Activated naive CD8-positive, alpha-beta T cell treated with anti-CD3 and anti-CD28 coated beads, Interleukin-2, amount 10 ng/mL, durations not matched to agents 7 days and 5 days (primary cell): Measurements from ENCODE around the gene HNF4A. TPM values are rescaled to one million over a fixed set of nuclear protein-coding genes. Genes with fewer than 3 reads are reported as not detected.

Experiments used
- ATAC-seq: fragments of 150-1000 bp; cut with Tn5 transposase; one replicate; pipeline ENCODE4 v1.10.0; 2021; ENCODE audit warnings: low read depth, moderate library complexity
- POLR2A ChIA-PET: fragments of 350-600 bp; sonication (Branson Sonifier 250); formaldehyde crosslinking; loops from one replicate; lab custom pipeline; 2021; ENCODE audit warnings: antibody characterized with exemption; lab: Charles Lee
- DNase-seq: peaks from one replicate; pipeline ENCODE4 v3.0.0; 2021
- H3K27ac Mint-ChIP-seq: one replicate; pipeline ENCODE4 v1.8.0; 2022; ENCODE audit warnings: mild to moderate bottlenecking, mixed read lengths
- H3K27me3 Mint-ChIP-seq: one replicate; pipeline ENCODE4 v1.8.0; 2022; ENCODE audit warnings: mild to moderate bottlenecking, moderate library complexity, mixed read lengths
- H3K36me3 Mint-ChIP-seq: one replicate; pipeline ENCODE4 v1.8.0; 2021; ENCODE audit warnings: mild to moderate bottlenecking, mixed read lengths
- H3K4me1 Mint-ChIP-seq: one replicate; pipeline ENCODE4 v1.8.0; 2021; ENCODE audit warnings: mixed read lengths
- H3K4me3 Mint-ChIP-seq: one replicate; pipeline ENCODE4 v1.8.0; 2022; ENCODE audit warnings: mild to moderate bottlenecking, moderate library complexity, mixed read lengths
- H3K9me3 Mint-ChIP-seq: one replicate; pipeline ENCODE4 v1.8.0; 2021; ENCODE audit warnings: mixed read lengths
- total RNA-seq, 2 experiments: library from RNA; stranded (reverse); gene quantifications; one replicate each; pipeline ENCODE4 v1.2.3, GENCODE V29; 2021

The HNF4A gene
- total RNA-seq, 2 experiments from 2014 or later: not detected

DNA sequence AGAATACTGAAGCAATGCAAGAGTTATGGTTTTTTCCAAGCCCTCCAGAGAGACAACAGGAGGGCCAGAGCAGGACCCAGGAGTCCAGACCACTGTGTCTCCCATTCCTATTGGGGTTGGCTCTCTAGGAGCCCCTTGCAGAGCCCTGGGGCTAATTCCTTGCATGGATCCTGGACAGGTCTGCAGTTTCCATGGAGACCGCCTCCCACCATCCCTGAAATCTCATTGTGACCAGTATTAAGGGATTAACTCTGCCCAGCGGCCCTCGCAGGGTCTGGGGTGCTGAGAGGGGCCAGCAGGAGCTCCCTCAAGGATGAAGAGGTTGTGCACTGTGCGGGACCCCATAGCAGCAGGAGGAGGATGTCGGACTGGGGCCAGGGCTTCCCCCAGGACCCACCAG is 34.8 kb downstream of the HNF4A start:
- Mint-ChIP-seq H3K4me3 (no peak overlapping the region), H3K36me3 (no peaks in the 10 kb centered on the region), H3K27ac (no peak overlapping the region), H3K9me3 (no peaks in the 10 kb centered on the region), H3K27me3 (peaks cover 8% of the 10 kb centered on the region), H3K4me1 (peaks cover 5% of the 10 kb centered on the region)
- DNase-seq: no peak
- ATAC-seq: no peak
- POLR2A ChIA-PET: no interaction called here

- DNase-seq: no peak
- Mint-ChIP-seq H3K36me3 (no peaks in the 10 kb centered on the region), H3K4me3 (no peak overlapping the region), H3K9me3 (no peaks in the 10 kb centered on the region), H3K27me3 (peaks cover 8% of the 10 kb centered on the region), H3K27ac (no peak overlapping the region), H3K4me1 (peaks cover 4% of the 10 kb centered on the region)
- POLR2A ChIA-PET: no interaction called here
- ATAC-seq: no peak
Observed at GRCh38 chr20:44392088-44392775, 36.7 kb downstream of the HNF4A start.

DNA sequence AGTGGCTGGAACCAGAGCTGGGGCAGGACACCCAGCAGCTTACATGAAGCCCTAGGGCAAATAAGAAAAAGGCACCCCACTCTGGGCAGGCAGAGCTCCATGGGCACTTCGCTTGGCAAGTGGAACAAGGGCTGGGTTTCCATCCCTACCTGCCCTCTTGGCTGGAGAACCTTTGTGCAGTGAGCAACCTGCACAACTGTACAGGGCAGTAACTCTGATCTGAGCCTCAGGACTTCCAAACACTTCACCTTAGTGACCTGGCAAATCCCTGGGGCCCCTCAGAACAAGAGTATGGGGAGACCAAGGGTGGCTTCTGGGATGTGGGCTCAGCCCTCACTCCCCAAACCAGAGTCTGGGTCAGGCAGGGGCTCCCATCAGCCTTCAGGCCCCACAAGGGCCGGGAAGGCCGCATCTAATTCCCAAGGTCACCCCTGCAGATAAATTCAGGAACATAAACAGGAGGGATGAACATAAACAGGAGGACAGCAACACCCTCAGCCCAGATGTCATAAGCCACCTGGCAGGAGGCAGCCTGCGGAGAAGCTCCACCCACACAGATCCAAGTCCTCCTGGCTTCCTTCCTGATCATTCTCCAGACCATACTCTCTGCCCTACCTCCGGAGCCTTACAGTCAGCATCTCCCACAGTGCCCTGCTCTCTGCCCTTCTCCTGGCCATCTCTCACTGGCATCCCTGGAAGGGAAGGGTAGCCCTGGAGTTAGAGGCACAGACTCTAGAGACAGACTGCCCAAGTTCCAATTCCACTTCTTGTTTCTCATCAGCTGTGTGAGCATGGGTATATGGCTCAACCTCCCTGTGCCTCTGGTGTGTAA is 37.5 kb downstream of the HNF4A start:
- H3K4me1 Mint-ChIP-seq: peaks cover 3% of the 10 kb centered on the region
- no peak for DNase-seq
- H3K36me3 Mint-ChIP-seq: no peaks in the 10 kb centered on the region
- POLR2A ChIA-PET: no interaction called here
- ATAC-seq: no peak
- no peaks in the 10 kb centered on the region for H3K9me3 Mint-ChIP-seq
- no peak overlapping the region for H3K27ac Mint-ChIP-seq
- H3K4me3 Mint-ChIP-seq: no peak overlapping the region
- peaks cover 8% of the 10 kb centered on the region for H3K27me3 Mint-ChIP-seq

GRCh38 chr20:44393608-44394451 is 38.3 kb downstream of the HNF4A start:
- H3K9me3 Mint-ChIP-seq: no peaks in the 10 kb centered on the region
- H3K4me3 Mint-ChIP-seq: no peak overlapping the region
- no peaks in the 10 kb centered on the region for H3K4me1 Mint-ChIP-seq
- no peaks in the 10 kb centered on the region for H3K36me3 Mint-ChIP-seq
- DNase-seq: no peak
- ATAC-seq: no peak
- peaks cover 8% of the 10 kb centered on the region for H3K27me3 Mint-ChIP-seq
- no peak overlapping the region for H3K27ac Mint-ChIP-seq
- POLR2A ChIA-PET: no interaction called here

- H3K27me3 Mint-ChIP-seq: peaks cover 8% of the 10 kb centered on the region
- DNase-seq: no peak
- H3K36me3 Mint-ChIP-seq: no peaks in the 10 kb centered on the region
- ATAC-seq: no peak
- H3K9me3 Mint-ChIP-seq: no peaks in the 10 kb centered on the region
- H3K4me3 Mint-ChIP-seq: no peak overlapping the region
- POLR2A ChIA-PET: no interaction called here
- H3K4me1 Mint-ChIP-seq: no peaks in the 10 kb centered on the region
- no peak overlapping the region for H3K27ac Mint-ChIP-seq
Observed at GRCh38 chr20:44394452-44394701, 38.9 kb downstream of the HNF4A start.

DNA sequence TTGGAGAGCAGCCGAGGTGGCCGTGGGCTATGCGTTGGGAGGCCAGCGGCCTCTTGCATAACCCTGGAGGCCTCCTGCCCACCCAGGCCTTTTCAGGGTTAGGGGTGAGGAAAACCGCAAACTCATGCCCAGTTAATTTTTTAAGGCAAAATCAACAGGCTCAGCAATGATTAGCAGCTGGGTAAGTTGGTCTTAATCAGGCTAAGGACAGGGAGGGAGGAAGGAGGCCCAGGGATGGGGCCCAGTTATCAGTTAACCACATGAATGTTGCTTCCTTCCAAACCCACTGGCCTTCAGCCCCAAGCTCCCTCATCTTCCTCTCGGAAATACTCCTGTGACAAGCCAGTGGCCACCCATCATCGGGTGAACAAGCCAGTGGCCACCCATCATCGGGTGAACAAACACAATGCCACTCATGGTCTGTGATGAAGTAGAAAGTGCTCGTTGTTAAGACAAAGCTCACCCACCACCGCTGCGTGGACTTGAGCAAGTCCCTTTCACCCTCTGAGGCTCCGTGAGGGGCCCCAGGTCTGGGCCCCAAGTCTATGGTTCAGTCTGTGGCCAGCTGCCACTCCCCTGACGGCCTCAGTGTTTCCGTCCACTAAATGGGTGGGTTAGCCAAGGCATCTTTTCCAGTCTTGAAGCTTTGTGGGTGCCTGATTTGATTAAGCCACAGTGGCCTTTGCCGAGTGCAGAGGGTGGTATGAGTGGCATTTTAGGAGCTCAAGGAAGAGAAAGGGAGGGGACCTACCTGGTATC is 39.4 kb downstream of the HNF4A start:
- H3K36me3 Mint-ChIP-seq: no peaks in the 10 kb centered on the region
- peaks cover 4% of the 10 kb centered on the region for H3K27me3 Mint-ChIP-seq
- POLR2A ChIA-PET: no interaction called here
- no peak overlapping the region for H3K4me3 Mint-ChIP-seq
- ATAC-seq (no peak), DNase-seq (no peak)
- no peaks in the 10 kb centered on the region for H3K9me3 Mint-ChIP-seq
- H3K4me1 Mint-ChIP-seq: no peaks in the 10 kb centered on the region
- no peak overlapping the region for H3K27ac Mint-ChIP-seq

DNA sequence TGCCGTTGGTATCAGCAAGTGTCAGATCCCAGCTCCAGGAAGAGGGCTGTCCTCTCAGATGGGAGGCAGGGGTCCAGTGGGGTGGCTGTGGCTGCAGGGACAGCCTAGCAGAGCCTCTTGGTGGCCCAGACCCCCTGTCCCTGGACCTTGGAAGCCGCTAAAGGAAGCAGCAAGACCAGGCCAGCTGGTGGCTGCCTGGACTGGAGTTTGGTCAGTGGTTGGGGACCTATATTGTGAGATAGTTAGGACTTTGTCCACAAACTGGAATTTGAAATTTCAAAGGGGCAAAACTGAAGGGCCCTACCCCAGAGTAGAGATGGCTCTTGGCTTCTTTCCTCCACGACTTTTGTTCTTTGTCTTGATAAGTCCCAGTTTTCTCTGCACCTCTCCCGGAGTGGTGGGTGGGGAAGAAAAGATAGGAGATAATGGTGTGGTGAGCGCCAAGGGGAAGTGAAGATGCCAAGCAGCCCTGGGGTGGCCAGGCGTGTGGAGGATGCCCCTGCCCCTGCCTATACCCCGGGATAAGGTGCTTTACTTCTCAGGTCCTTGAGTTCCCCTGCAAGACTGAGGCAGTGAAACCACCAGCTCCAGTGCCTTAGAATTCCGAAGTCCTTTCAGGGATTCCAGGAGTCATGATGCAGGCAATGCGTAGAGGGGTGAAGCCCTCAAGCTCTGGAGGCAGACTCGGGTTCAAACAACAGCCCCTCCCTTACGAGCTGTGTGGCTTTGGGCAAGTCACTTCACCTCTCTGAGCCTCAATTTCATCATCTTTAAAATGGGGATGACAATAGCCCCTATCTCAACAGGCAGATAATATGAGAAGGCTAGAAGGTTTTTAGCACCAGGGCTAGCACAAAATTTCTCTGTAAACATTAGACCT is 40.2 kb downstream of the HNF4A start:
- no peak for DNase-seq
- Mint-ChIP-seq H3K36me3 (no peaks in the 10 kb centered on the region), H3K4me1 (no peaks in the 10 kb centered on the region), H3K9me3 (no peaks in the 10 kb centered on the region), H3K27ac (no peak overlapping the region), H3K4me3 (no peak overlapping the region), H3K27me3 (peaks cover 4% of the 10 kb centered on the region)
- POLR2A ChIA-PET: no interaction called here
- no peak for ATAC-seq

- DNase-seq: no peak
- Mint-ChIP-seq H3K27me3 (peaks cover 4% of the 10 kb centered on the region), H3K4me3 (no peak overlapping the region), H3K9me3 (no peaks in the 10 kb centered on the region), H3K27ac (no peak overlapping the region), H3K36me3 (no peaks in the 10 kb centered on the region), H3K4me1 (no peaks in the 10 kb centered on the region)
- no peak for ATAC-seq
- POLR2A ChIA-PET: no interaction called here
Observed at GRCh38 chr20:44396369-44397130, 41.1 kb downstream of the HNF4A start.

DNA sequence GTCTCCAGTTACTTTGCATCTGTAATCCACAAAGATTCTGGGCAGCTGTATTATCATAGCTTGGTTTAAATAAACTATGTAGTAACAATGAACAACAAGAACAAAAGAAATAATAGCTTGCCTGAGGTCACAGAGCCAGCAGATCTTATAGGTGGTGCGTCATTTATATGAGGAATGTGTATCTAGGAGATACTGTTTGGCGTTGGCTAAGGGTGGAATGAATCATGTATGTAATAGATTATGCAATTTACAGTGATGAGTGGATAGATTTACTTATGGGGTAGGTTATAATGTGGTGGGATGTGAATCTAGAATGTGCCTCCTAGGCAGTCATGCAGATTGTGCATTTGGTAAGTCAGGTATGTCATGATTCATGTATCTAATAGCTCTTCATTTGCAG is 42.8 kb downstream of the HNF4A start:
- no peak for DNase-seq
- H3K4me3 Mint-ChIP-seq: no peak overlapping the region
- H3K27ac Mint-ChIP-seq: no peak overlapping the region
- H3K27me3 Mint-ChIP-seq: peaks cover 4% of the 10 kb centered on the region
- POLR2A ChIA-PET: no interaction called here
- no peaks in the 10 kb centered on the region for H3K4me1 Mint-ChIP-seq
- H3K9me3 Mint-ChIP-seq: no peaks in the 10 kb centered on the region
- no peaks in the 10 kb centered on the region for H3K36me3 Mint-ChIP-seq
- no peak for ATAC-seq

DNA sequence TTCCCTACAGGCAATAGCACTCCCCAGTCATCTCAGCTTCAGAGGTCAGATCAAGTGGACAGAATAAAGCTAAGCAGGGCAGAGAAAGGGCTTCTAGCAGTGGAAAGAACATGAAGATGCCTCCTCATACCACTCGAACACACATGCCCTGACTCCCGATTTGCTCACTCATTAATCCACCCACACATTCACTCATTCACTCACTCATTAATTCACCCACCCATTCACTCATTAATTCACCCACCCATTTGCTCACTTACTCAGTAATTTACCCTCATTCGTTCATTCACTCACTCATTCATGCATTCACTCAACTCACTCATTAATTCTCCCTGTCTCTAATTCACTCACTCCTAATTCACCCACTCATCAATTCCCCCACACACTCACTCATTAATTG is 43.9 kb downstream of the HNF4A start:
- Mint-ChIP-seq H3K4me3 (no peak overlapping the region), H3K36me3 (no peaks in the 10 kb centered on the region), H3K4me1 (no peaks in the 10 kb centered on the region), H3K27ac (no peak overlapping the region), H3K27me3 (peaks cover 2% of the 10 kb centered on the region), H3K9me3 (peaks cover 2% of the 10 kb centered on the region)
- POLR2A ChIA-PET: no interaction called here
- ATAC-seq (no peak), DNase-seq (no peak)

- H3K9me3 Mint-ChIP-seq: peaks cover 3% of the 10 kb centered on the region
- no peak overlapping the region for H3K27ac Mint-ChIP-seq
- H3K4me3 Mint-ChIP-seq: no peak overlapping the region
- POLR2A ChIA-PET: no interaction called here
- no peak for ATAC-seq
- H3K27me3 Mint-ChIP-seq: peaks cover 2% of the 10 kb centered on the region
- no peak for DNase-seq
- no peaks in the 10 kb centered on the region for H3K4me1 Mint-ChIP-seq
- H3K36me3 Mint-ChIP-seq: no peaks in the 10 kb centered on the region
Observed at GRCh38 chr20:44400671-44400969, 45.1 kb downstream of the HNF4A start.
